HL-60/S4 (cell line): ENCODE results near the gene FBXO34.
"Not testable (repeated sequence)": the region's sequence is repeated elsewhere in the genome, so short reads cannot be mapped to it uniquely, and the experiment has no call there.

Source experiments
- in situ Hi-C: fragments of 300-500 bp; cut with MboI; formaldehyde crosslinking; loops from 2 replicates; pipeline ENCODE4 v1.14.3; 2022; ENCODE audit warnings: low sequenced_read_pairs

FBXO34 gene

DNA sequence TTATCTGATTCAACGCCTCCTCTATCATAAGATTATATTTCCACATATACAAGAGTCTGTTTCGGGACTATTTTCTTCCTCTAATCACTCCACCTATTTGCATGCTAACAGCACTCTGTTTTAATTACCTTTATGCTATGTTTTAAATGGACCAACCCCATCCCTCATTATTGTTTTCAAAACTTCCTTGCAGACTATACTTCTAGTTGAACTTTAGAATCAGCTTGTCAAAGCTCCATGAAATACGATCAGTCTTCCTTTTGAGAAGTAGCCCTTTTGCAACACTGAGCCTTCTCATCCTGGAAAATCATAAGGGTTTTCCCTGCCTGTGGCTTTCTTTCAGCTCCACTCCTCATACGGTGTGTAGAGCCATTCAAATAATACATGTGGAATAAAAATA, 103.5 kb downstream of the FBXO34 start:
- in situ Hi-C loops: no loop called here

GRCh38 chr14:55377236-55377635, 106.0 kb downstream of the FBXO34 start:
- in situ Hi-C loops: no loop called here

GRCh38 chr14:55381040-55381439, 109.8 kb downstream of the FBXO34 start:
- in situ Hi-C loops: no loop called here

GRCh38 chr14:55381561-55381960, 110.3 kb downstream of the FBXO34 start:
- in situ Hi-C loops: no loop called here

DNA sequence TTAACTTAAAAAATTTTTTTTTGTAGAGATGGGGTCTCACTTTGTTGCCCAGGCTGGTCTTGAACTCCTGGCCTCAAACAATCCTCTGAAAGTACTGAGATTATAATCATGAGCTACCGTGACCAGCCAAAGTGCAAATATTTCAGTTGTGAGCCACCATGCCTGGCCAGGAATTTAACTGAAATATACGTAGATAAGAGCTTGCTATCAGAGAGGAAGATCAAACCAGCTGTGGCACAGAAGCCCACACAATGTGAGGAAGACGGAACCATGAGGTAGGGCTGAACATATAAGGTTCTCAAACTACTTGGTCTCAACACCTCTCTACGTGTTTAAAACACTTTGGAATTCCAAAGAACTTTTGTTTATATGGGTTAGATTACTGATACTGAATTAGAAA, 111.3 kb downstream of the FBXO34 start:
- in situ Hi-C loops: no loop called here

GRCh38 chr14:55383056-55383466, 111.8 kb downstream of the FBXO34 start:
- in situ Hi-C loops: not testable (repeated sequence)

DNA sequence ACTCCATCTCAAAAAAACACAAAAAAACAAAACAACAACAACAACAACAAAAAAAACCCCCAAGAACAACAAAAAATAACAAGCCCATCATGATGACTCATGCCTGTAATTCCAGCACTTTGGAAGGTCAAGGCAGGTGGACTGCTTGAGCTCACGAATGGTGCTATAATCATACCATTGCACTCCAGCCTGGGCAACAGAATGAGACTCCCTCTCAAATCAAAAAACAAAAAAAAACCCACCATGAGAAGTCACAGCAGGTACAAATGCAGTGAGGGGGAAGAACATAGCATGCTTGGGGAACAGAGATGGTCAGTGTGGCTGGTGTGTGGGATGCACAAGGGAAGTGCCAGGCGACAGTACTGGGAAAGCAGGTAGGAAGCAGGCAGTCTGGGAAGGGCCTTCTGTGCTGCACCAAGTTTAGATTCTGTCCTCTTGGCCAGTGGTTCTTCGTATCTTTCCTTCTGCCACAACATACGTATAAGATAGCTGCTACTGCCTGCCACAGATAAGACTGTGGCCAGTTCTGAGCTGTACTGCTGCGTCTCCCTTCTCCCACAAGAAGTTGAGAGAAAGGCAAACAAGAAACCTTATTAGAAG, 112.4 kb downstream of the FBXO34 start:
- in situ Hi-C loops: no loop called here

GRCh38 chr14:55384536-55384935, 113.3 kb downstream of the FBXO34 start:
- in situ Hi-C loops: no loop called here

- in situ Hi-C loops: no loop called here
Measured at GRCh38 chr14:55386037-55386808, 115.0 kb downstream of the FBXO34 start.

GRCh38 chr14:55387121-55387520, 115.9 kb downstream of the FBXO34 start:
- in situ Hi-C loops: no loop called here

DNA sequence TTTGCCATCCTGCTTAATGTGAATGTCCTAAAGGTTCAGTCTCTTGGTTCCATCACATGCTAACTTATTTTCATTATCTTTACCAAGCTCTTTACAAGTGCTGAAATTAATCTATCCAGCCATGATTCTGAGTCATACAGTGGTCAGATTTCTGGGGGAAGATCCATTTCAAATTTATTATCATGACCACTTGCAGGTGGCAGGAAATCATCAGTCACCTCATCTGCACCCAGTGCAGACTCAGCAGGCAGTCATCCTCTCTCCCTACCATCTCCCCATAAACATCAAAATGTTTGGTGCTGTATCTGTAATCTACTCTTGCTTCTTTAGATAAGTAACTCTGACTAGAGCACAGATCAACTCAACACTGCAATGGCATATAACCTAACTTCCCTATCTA, 116.9 kb downstream of the FBXO34 start:
- in situ Hi-C loops: no loop called here

- in situ Hi-C loops: no loop called here
Measured at GRCh38 chr14:55389330-55389729, 118.1 kb downstream of the FBXO34 start.

GRCh38 chr14:55398679-55399078, 127.5 kb downstream of the FBXO34 start:
- in situ Hi-C loops: no loop called here

DNA sequence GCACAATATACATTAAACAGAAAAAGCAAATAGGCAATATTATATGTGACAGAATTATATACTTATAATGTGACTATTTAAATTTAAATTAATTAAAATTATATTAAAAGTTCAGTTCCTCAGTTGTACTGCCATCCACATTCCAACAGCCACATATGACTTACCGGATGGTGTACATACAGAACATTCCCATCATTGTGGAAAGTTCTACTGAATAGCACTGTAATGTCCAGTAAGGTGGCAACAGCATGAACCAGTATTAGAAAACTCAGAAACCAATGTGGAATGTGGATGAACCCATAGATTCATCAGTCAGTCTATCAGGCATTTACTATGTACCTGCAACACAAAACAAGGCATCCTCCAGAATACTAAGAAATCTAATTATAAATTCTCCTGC, 128.0 kb downstream of the FBXO34 start:
- in situ Hi-C loops: no loop called here

- in situ Hi-C loops: no loop called here
Measured at GRCh38 chr14:55399852-55400251, 128.6 kb downstream of the FBXO34 start.

GRCh38 chr14:55401751-55402150, 130.5 kb downstream of the FBXO34 start:
- in situ Hi-C loops: no loop called here
